Activated CD4-positive, CD25-positive, alpha-beta regulatory T cell treated with anti-CD3 and anti-CD28 coated beads, Interleukin-2, amount 50 U/mL, for 24 hours (primary cell): ENCODE measurements around the gene CCL2.
"Not testable (repeated sequence)": the region's sequence is repeated elsewhere in the genome, so short reads cannot be mapped to it uniquely, and the experiment has no call there.

Source experiments
- ATAC-seq, 2 donors: fragments of 150-1000 bp; cut with Tn5 transposase; one replicate each; pipeline ENCODE4 v1.10.0; 2021; ENCODE audit warnings: mild to moderate bottlenecking in 1 of 2, moderate library complexity in 1 of 2

Gene CCL2

GRCh38 chr17:34254651-34255380 is at the start of gene CCL2:
Gene CCL2 (plus strand): TSS chr17:34255285. CDS start chr17:34255350, 65 bp downstream.
- no peak for ATAC-seq

DNA sequence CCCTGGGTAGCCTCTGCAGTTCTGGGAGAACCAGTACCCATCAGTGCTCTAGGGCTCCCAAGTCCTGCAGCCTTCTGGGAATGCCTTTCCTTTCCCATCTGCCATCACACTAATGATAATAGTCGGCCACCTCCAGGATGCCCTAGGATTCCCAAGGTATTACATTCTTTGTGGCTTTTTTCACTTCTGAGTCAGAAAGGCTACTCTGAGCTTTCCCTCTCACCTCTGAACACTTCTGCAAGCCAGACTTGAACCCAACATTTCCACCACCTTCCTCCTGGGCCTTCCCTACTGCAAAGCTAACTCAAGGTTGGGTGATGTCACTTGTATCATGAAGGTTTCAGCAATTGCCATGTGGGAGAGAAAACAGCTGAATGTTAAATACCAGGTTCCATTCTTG is 49.7 kb upstream of the CCL2 start:
- ATAC-seq, result no peak

- no peak for ATAC-seq
Measured at GRCh38 chr17:34206569-34206968, 48.5 kb upstream of the CCL2 start.

DNA sequence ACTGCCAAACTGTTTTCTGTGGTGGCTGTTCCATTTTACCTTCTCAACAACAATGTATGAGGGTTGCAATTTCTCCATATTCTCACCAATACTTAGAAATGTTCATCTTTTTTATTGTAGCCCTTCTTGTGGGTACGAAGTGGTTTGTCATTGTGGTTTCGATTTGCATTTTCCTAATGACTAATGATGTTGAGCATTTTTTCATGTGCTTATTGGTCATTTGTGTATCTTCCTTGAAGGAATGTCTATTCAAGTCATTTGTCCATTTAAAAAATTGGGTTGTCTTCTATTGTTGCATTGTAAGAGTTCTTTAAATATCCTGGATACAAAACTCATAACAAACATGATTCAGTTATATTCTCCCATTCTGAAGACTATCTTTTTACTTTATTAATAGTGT is 47.5 kb upstream of the CCL2 start:
- ATAC-seq, result no peak

DNA sequence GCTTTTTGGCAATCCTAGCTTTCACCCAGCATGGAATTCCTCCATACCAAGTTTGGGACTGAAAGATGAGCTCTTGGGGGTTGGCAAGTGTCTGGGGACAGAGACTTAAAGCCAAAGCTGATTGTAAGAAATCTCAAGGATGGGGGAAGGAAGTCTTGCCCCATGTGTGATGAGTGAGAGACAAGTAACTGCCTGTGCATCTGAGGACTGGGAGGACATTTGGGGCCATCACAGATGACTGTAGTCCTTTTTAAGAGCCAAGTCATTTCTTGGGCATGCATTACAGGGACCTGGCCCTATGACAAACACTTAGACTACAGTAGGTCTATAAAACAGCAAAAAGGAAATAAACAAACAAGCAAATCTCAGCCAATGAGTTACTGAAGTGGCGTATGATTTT is 36.3 kb upstream of the CCL2 start:
- ATAC-seq, result no peak

DNA sequence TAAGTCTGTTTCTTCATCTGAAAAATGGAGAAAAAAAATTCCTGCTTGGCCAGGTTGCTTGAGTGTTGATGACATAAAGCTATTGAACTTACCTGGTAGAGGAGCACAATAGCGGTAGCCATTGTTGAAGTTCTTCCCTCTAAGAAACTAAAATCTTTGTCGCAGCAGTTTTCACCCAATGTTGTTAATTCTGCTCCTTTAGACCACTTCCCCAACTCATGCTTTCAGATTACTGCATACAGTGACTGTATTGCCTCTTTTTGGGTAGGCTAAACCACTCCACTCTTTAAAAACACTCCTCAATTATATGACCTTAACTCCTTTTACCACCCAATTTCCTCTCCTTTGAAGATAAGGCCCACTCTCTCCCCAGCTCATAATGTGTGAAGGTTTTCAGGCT is 35.7 kb upstream of the CCL2 start:
- no peak for ATAC-seq

DNA sequence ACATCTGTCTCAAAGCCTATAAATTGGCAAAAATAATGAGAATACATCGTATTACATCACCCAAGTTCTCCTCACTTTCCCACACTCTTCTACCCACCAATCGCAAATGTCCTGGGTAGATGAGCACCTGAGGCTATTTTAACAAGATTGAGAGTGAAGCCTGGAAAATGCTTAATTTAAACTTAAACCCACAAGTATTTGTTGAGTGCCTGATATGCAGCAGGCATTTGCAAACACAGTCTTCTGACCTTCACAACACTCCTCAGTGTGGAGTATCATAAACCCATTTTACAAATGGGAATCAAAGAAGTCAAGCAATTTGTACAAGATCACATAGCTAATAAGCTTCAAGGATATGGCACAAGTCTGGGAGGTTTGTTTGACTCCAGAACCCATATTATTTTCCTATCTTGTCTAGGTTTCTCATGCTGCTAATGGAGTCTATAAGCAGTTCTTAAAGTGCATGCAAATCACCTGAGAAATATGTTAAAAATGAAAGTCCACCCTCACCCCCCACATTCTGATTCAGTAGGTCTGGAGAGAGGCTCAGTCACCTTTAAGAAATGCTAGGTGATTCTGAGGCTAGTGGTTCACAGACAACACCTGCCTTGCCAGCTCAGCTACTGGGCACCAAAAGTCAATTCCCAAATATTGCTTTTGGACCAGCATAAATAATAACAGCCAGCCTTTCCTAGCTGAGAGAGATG is 34.9 kb upstream of the CCL2 start:
- no peak for ATAC-seq

GRCh38 chr17:34220752-34221395 is 34.2 kb upstream of the CCL2 start:
- no peak for ATAC-seq

DNA sequence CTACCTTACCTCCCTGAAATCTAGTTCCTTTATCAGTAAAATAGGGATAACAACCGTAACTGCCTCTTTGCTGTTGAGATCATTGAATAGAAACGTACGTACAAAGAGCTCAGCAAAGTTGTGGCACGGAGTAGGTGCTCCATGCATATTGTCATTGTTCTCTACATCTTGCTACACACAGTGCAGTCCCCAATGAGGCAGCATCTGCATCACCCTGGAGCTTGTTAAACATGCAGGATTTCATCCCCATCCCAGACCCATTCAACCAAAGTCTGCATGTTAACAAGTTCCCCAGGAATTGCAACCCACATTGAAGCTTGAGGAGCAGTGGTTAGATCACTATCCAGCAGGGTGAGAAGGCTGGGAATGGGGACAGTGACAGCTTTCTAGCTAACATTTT is 33.7 kb upstream of the CCL2 start:
- ATAC-seq, result no peak

GRCh38 chr17:34222722-34223497 is 32.2 kb upstream of the CCL2 start:
- ATAC-seq, result no peak

DNA sequence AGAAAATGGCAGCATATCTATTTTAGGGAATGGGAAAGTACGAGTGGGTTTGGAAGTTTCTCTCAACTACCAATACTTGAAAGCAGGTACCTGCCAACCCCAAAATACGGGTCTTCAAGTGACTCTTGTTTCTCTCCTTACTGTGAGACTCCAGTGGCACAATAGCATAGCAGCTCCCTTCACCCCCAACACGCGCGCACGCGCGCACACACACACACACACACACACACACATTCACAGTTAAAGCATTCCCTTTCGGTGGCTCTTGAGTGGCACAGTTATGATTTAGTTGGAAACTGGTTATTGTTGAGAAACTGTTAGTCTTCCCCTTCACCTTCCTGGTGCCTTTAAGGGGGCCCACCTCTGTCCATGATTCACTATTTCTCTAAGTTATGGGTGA is 30.0 kb upstream of the CCL2 start:
- ATAC-seq, result no peak

GRCh38 chr17:34226011-34226743 is 28.9 kb upstream of the CCL2 start:
- ATAC-seq, result no peak

DNA sequence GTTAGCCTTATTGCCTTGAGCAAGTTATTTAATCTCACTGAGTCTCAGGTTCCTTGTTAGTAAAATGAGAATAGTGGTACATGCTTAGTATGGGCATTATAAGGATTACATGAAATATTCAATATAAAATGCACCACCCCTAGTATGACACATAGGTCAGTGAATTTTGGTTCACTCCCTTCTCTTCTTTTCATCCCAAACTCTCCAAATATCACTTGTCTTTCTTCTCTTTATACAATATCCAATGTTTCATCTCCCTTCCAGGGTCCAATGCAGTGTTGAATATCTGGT is 28.4 kb upstream of the CCL2 start:
- no peak for ATAC-seq

DNA sequence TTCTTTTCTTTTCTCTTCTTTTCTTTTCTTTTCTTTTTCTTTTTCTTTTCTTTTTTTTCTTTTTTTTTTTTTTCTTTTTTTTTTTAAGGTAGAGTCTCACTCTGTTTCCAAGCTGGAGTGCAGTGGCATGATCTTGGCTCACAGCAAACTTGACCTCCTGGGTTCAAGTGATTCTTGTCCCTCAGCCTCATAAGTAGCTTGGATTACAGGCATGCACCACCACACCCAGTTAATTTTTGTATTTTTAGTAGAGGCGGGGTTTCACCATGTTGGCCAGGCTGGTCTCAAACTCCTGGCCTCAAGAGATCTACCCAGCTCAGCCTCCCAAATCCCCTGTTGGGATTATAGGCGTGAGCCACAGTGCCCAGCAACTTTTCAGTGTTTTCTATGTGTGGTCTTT is 27.8 kb upstream of the CCL2 start:
- not testable (repeated sequence) for ATAC-seq

- ATAC-seq, result no peak
Measured at GRCh38 chr17:34227707-34228106, 27.4 kb upstream of the CCL2 start.

DNA sequence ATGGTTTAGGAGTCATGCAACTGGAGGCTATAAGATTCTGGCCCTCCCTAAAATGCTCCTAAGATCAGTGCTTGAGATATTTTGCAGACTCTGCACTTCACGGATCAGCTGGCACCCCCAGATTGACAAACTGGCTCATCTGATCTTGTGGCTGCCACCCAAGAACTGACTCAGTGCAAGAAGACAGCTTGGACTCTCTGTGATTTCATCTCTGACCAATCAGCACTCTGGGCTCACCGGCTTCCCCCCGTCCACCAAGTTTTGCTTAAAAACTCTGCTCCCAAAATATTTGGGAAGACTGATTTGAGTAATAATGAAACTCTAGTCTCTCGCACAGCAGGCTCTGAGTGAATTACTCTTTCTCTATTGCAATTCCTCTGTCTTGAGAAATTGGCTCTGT is 26.3 kb upstream of the CCL2 start:
- no peak for ATAC-seq

GRCh38 chr17:34230342-34230741 is 24.7 kb upstream of the CCL2 start:
- ATAC-seq, result no peak

DNA sequence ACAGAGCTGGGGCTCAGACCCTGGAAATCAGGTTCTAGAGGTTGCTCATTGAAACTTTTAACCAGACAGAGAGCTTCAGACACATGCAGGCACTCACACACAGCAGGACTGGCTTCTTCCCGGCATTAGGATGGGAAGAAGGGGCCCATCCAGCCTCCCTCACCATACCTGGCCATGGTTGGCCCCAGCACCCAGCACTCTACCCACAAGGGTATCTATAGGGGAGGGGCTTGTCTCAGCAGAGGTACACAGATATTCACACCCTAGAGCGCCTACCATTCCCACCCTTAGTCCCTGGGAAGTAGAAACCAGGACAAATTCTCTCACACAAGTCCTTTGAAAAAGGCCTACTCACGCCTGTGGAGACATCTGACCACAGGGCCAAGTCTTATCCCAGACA is 20.5 kb upstream of the CCL2 start:
- ATAC-seq, result no peak

DNA sequence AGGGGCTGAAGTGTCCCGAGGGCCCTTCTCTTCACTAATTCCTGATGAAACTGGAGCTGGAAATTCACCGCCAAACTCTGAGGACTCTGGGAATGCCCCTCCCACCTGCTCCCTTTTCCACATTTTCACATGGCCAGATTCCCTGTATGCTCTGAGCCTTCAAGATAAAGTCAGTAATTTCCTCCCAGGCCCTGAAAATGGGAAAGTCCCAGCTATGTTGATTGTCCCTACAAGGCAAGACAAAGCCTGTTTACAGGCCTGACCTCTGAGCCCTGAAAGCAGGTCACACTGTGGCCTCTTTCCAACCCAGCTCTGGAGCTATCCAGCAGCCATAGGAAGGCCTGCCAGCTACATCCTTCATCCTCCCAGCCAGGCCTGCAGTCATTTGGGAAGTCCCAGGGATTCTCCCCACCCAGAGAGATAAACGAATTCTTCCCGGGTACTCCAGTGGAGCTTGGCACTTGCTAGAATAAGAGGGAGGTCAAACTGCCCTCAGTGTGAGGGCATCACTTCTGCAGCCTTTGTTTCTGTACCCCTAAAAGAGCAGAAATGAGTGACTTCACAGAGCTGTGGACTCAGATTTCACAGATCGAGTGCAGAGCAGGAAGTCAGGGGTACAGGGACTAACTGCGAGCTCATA is 19.6 kb upstream of the CCL2 start:
- no peak for ATAC-seq

DNA sequence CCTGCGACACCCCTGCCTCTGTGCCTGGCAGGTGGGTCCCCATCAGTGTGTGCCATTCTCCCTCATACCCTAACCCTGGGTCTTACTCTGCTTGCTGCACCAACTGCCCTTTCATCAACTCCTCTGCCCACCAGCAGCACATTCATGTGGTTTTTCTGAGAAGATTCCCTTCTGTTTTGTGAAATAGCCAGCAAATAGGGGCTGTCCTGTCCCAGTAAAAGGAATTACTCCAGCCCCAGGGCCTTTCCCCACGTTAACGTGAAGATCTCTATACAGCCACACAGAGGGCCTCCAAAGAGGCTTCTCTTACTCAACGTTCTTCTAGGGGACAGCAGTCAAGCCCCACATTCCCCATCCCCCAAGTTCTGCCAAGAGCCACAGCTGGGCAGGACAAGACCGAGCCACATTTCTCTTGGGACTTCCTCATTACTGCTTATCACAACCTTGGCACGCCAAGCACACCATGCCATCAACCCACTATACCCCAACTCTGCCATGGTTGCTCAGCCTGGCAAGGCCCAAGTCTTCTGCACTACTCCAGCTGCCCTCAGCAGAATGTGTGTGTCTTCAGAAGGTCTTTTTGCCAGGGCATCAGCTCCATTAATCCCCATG is 18.7 kb upstream of the CCL2 start:
- no peak for ATAC-seq

DNA sequence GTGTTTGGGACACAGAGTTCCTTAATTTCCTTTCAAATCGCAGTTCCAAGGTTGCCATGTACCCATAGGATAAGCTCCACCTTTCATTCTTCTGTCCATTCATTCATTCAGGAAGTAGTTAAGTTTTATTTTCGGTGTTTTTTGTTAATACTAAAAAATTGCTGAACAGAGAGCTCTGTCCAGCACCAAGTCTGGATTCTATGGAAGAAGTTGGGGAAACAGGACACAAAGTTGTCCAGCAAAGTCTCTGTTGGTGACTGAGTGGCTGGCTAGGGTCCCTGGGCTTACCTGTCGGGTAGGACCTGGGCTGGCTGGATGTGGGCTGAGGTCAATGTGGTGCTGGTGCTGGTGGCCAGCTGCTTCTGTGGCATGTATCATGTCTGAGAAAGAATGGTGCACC is 17.6 kb upstream of the CCL2 start:
- ATAC-seq, result no peak

DNA sequence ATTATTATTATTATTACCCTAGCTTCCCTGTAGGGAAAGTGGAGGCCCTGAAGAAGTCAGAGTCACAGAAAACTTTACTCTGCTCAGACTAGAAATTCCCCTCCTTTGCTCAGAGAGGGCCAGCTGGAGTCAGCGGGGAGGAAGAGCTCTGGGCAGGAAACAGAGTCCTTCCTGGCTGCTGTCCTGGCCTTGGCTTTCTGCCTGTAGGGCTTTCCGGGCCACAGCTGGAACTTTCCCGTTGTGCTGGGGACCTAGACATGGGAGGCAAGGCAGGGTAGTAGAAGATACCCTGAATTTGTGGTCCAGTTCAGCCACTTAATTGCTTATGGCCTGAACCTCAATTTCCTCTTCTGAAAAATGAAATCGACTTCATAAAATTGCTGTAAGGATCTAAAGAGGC is 14.0 kb upstream of the CCL2 start:
- no peak for ATAC-seq
